Naive thymus-derived CD8-positive, alpha-beta T cell (primary cell): ENCODE data around the gene RALGPS1. TPM values are rescaled to one million over a fixed set of nuclear protein-coding genes. Genes with fewer than 3 reads are reported as not detected.

ENCODE experiments used
- ATAC-seq, 2 donors: fragments of 150-1000 bp; cut with Tn5 transposase in 1 of 2; sonication (Bioruptor Pico), chemical (Tn5 transposase) in 1 of 2; 1 replicate in 1 of 2; 2 replicates in 1 of 2; pipeline ENCODE4 v1.10.0; 2021; ENCODE audit warnings: mild to moderate bottlenecking in 2 of 2, moderate library complexity in 2 of 2
- POLR2A ChIA-PET: fragments of 350-600 bp; sonication (Branson Sonifier 250); formaldehyde crosslinking; loops from one replicate; lab custom pipeline; 2021; ENCODE audit warnings: antibody characterized with exemption; lab: Charles Lee
- DNase-seq, 10 donors: peaks; one replicate each; pipeline versions ENCODE4 v3.0.0 to v3.0.0-alpha.2; 2020 to 2022
- H3K27ac Mint-ChIP-seq, 10 donors: one replicate each; pipeline ENCODE4 v1.8.0; 2020 to 2022; ENCODE audit warnings: mild to moderate bottlenecking in 10 of 10, mixed read lengths in 10 of 10, moderate library complexity in 4 of 10, inconsistent platforms in 1 of 10
- H3K27me3 Mint-ChIP-seq, 5 donors: one replicate each; pipeline ENCODE4 v1.8.0; 2021 to 2022; ENCODE audit warnings: mixed read lengths in 5 of 5
- H3K36me3 Mint-ChIP-seq, 3 donors: one replicate each; pipeline ENCODE4 v1.8.0; 2020 to 2022; ENCODE audit warnings: mixed read lengths in 3 of 3, mild to moderate bottlenecking in 2 of 3, inconsistent platforms in 1 of 3
- H3K4me1 Mint-ChIP-seq, 4 donors: one replicate each; pipeline ENCODE4 v1.8.0; 2021 to 2022; ENCODE audit warnings: mixed read lengths in 4 of 4
- H3K4me3 Mint-ChIP-seq, 10 donors: one replicate each; pipeline ENCODE4 v1.8.0; 2020 to 2022; ENCODE audit warnings: mild to moderate bottlenecking in 10 of 10, mixed read lengths in 10 of 10, moderate library complexity in 6 of 10, inconsistent platforms in 1 of 10
- H3K9me3 Mint-ChIP-seq, 9 donors: one replicate each; pipeline ENCODE4 v1.8.0; 2020 to 2022; ENCODE audit warnings: mixed read lengths in 9 of 9, mild to moderate bottlenecking in 3 of 9, inconsistent platforms in 1 of 9, moderate library complexity in 1 of 9
- polyA plus RNA-seq, 3 donors: library from polyadenylated mRNA; unstranded; fragments of 300-500 nt; fragmentation: Illumina TruSeq; gene quantifications; one replicate each; pipeline ENCODE4 v1.2.3, GENCODE V29; 2021
- total RNA-seq, 8 experiments: library from RNA in 2 of 8; stranded (reverse) in 2 of 8; gene quantifications; one replicate each; pipeline ENCODE4 v1.2.3 and lab custom pipeline; 2021 to 2026

RALGPS1 gene
- total and polyA plus RNA-seq, 5 experiments from 2014 or later: 0.83 to 6.4 (median 1.8) TPM

DNA sequence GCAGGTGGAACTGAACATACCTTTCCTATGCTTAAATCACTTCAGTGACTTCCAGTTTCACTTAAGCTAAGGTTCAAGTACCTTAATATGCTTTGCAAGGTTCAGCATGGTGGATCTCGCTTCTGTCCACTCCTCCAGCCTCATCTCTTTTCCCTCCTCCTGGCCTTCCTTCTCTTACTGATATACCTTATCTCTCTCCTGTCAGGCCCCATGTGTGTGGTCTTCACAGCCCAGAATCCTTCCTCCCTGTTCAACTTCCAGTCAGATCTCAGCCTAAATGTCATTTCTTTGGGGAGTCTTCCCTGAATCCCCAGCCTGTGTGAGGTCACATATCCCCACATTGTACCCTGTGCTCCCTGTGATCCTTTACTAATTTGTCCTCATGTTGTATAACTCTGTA, 120.1 kb downstream of the RALGPS1 start:
- Mint-ChIP-seq H3K36me3 (peaks cover 0 to 14% (median 4%) of the 10 kb centered on the region in 3 donors), H3K9me3 (no peaks in the 10 kb centered on the region), H3K27me3 (peaks cover 0 to 12% (median 6%) of the 10 kb centered on the region in 5 donors), H3K4me1 (peaks cover 0 to 3% (median 0%) of the 10 kb centered on the region in 4 donors), H3K27ac (peak overlapping the region in 1 of 10 donors; percentile 10), H3K4me3 (no peak overlapping the region)
- ATAC-seq: no peak
- POLR2A ChIA-PET: no interaction called here
- no peak for DNase-seq

DNA sequence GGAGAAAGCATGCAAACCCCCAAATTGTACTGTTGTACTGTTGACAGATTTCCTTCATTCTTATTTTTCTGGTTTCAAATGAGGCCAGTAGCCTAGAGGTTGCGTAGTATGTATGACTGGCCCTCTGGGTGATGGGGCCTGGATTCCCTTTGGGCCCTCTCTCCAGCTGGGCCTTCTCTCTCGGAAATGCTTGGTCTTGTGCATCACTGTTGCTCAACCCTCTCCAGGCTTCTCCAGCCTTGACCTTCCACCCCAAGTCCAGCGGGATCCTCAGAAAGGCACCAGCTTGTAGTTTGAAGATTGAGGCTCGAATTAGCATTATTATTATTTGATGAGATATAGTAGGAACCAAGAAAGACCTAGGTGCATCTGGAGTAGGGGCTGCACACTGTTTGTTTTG, 120.8 kb downstream of the RALGPS1 start:
- no peaks in the 10 kb centered on the region for H3K9me3 Mint-ChIP-seq
- H3K4me3 Mint-ChIP-seq: no peak overlapping the region
- peaks cover 0 to 3% (median 0%) of the 10 kb centered on the region in 4 donors for H3K4me1 Mint-ChIP-seq
- ATAC-seq (no peak), DNase-seq (no peak)
- POLR2A ChIA-PET: no interaction called here
- H3K27ac Mint-ChIP-seq: no peak overlapping the region
- peaks cover 0 to 7% (median 3%) of the 10 kb centered on the region in 5 donors for H3K27me3 Mint-ChIP-seq
- peaks cover 0 to 14% (median 4%) of the 10 kb centered on the region in 3 donors for H3K36me3 Mint-ChIP-seq

DNA sequence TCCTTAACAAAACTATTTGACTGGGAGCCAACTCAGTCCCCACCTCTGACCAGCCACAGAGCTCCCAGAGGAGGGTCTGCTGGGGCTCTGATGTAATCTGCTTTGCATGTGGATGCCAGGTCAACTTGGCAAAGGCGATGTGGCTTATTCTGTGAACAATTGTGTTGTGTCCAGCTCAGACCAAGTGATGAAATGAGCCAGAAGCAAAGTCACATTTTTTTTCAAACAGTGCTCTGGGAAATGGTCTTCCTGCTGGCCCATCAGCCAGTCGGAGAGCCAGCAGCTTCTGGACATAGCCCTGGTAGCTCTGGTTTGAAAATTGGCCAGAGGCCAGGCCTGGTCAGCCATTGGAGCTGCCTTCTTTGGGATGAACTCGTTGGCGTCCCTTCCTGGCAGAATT, 121.4 kb downstream of the RALGPS1 start:
- Mint-ChIP-seq H3K4me1 (peaks cover 0 to 3% (median 0%) of the 10 kb centered on the region in 4 donors), H3K9me3 (no peaks in the 10 kb centered on the region), H3K27ac (no peak overlapping the region), H3K36me3 (peaks cover 0 to 14% (median 4%) of the 10 kb centered on the region in 3 donors), H3K27me3 (peaks cover 0 to 6% (median 3%) of the 10 kb centered on the region in 5 donors), H3K4me3 (no peak overlapping the region)
- POLR2A ChIA-PET: no interaction called here
- ATAC-seq: no peak
- no peak for DNase-seq

DNA sequence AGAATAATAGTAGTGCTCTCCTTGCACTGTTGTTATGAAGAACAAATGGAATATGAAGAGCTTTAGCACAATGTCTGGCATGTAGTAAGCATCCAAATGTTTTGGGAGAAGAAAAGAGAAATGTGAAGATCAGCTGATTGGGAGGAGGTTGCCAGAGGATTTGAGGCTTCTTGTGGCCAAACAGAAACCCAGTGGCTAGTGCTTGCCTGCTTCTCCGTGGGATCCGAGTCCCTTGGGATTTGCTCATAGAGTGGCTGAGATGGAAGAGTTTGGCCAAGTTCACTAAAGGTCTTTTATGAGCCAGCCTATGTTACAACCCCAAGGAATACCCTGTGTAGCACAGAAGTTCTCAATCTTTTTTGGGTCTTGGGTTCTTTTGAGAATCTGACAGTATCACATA, 121.9 kb downstream of the RALGPS1 start:
- POLR2A ChIA-PET: no interaction called here
- H3K4me1 Mint-ChIP-seq: peaks cover 0 to 3% (median 0%) of the 10 kb centered on the region in 4 donors
- ATAC-seq: no peak
- no peak for DNase-seq
- peaks cover 0 to 17% (median 4%) of the 10 kb centered on the region in 3 donors for H3K36me3 Mint-ChIP-seq
- H3K27me3 Mint-ChIP-seq: peaks cover 0 to 6% (median 4%) of the 10 kb centered on the region in 5 donors
- H3K9me3 Mint-ChIP-seq: no peaks in the 10 kb centered on the region
- H3K4me3 Mint-ChIP-seq: no peak overlapping the region
- H3K27ac Mint-ChIP-seq: no peak overlapping the region

DNA sequence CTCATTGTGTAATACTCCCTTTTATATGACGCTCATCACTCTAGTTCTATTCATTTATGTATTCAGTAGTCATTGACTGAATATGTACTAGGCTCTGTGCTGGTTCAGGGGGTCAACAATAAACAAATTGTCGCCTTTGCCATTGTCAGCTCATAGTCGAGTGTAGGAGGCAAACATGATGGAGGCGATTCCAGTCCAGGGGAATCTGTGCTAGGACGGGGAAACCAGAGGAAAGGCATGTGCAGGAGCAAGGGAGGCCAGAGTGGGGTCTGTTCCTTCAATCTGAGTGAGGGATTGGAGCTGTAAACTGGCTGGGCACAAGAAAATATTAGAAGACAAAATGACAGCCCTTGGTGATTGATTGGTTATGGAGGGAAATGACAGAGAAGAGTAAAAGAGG, 123.9 kb downstream of the RALGPS1 start:
- peaks cover 0 to 2% (median 0%) of the 10 kb centered on the region in 4 donors for H3K4me1 Mint-ChIP-seq
- ATAC-seq: no peak
- no peak overlapping the region for H3K27ac Mint-ChIP-seq
- H3K36me3 Mint-ChIP-seq: peaks cover 0 to 17% (median 4%) of the 10 kb centered on the region in 3 donors
- DNase-seq: no peak
- H3K4me3 Mint-ChIP-seq: no peak overlapping the region
- H3K27me3 Mint-ChIP-seq: peaks cover 0 to 7% (median 5%) of the 10 kb centered on the region in 5 donors
- POLR2A ChIA-PET: no interaction called here
- no peaks in the 10 kb centered on the region for H3K9me3 Mint-ChIP-seq

DNA sequence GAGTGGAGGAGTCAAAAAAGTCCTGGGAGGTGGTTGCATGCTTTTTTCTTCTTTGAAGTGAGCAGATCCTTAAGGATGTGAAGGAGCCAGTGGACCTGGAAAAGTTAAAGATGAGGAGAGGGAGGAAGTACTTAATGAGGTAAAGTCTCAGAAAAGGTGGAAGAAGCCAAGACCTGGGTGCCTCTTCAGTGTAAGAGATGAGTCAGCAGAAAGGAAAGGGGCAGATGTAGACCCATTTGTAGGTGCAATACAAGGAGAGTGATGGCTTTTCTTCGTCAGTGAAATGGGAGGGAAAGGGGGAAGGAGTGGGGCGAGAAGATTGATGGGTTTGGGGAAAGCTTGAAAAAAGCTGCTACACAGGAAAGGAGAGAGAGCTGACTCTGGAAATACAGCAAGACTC, 124.9 kb downstream of the RALGPS1 start:
- POLR2A ChIA-PET: no interaction called here
- H3K27ac Mint-ChIP-seq: no peak overlapping the region
- H3K4me1 Mint-ChIP-seq: peaks cover 0 to 2% (median 0%) of the 10 kb centered on the region in 4 donors
- peaks cover 0 to 7% (median 5%) of the 10 kb centered on the region in 5 donors for H3K27me3 Mint-ChIP-seq
- H3K9me3 Mint-ChIP-seq: no peaks in the 10 kb centered on the region
- DNase-seq (no peak), ATAC-seq (no peak)
- H3K4me3 Mint-ChIP-seq: no peak overlapping the region
- peaks cover 0 to 17% (median 4%) of the 10 kb centered on the region in 3 donors for H3K36me3 Mint-ChIP-seq

DNA sequence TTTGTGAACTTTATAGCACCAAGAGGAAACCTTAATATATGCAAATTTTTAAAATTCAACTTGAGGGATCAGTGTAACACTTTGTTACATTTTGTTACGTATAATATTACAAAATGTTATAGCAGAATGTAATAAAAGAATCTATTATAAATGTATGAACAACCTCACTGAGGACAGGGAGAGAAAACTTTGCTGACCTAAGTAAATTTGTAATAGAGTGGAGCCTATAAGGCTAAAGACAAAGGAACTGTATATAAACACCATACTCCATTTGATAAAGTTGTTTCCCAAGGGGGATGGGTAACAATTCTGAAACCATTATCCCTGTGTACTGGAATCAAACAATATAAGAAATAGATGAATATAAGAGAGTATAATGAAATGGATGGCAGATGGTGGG, 130.6 kb downstream of the RALGPS1 start:
- POLR2A ChIA-PET: no interaction called here
- DNase-seq (no peak), ATAC-seq (no peak)
- Mint-ChIP-seq H3K4me3 (no peak overlapping the region), H3K27ac (no peak overlapping the region), H3K9me3 (no peaks in the 10 kb centered on the region), H3K27me3 (peaks cover 0 to 4% (median 0%) of the 10 kb centered on the region in 5 donors), H3K36me3 (peaks cover 0 to 3% (median 0%) of the 10 kb centered on the region in 3 donors), H3K4me1 (peaks cover 9 to 22% (median 18%) of the 10 kb centered on the region in 4 donors)

DNA sequence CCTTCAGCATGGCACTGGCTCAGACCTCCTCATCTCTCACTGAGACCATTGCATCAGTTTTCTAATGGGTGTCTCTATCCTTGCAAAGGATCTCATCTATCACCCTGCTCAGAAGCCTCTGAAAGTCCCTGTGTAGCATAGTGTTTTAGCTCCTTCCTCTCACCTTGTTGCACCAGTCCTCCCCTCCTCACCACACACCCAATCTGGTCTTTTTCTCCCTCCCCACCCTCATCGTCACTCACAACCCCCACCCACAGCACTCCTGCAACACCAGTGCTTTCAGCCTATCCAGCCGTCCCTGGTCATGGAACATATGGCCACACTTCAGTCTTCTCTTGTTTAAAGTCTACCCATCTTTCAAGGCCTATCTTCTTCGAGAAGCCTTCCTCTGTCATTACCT, 133.4 kb downstream of the RALGPS1 start:
- H3K4me1 Mint-ChIP-seq: peaks cover 9 to 25% (median 18%) of the 10 kb centered on the region in 4 donors
- no peak overlapping the region for H3K4me3 Mint-ChIP-seq
- DNase-seq: no peak
- peaks cover 0 to 6% (median 5%) of the 10 kb centered on the region in 3 donors for H3K36me3 Mint-ChIP-seq
- POLR2A ChIA-PET: no interaction called here
- no peaks in the 10 kb centered on the region for H3K27me3 Mint-ChIP-seq
- ATAC-seq: no peak
- no peaks in the 10 kb centered on the region for H3K9me3 Mint-ChIP-seq
- peak overlapping the region in 2 of 10 donors; percentile 6 to 7 for H3K27ac Mint-ChIP-seq

DNA sequence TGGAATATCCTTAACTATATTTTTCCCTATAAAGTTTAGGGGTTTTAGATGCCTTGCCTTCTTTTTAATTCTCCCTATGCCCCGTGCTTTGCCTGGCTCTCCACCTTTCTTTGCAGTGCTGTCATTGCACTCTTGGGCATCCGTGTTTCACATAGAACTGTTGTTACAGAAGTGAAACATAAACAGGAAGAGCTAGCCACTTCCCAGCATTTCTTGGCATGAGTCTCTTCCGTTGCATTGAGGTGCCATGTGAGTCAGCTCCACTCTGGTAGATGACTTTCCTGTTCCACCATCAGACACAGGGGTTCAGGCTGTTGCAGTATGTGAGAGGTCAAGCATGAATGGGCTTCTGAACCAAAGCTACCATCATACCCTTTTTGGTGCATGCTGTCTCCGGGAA, 134.5 kb downstream of the RALGPS1 start:
- ATAC-seq (peak in 1 of 2 donors; percentile 39), DNase-seq (peak in 4 of 10 donors; percentile 7 to 19 (median 12))
- Mint-ChIP-seq H3K27ac (peak overlapping the region in 1 of 10 donors; percentile 7), H3K4me1 (peaks cover 9 to 25% (median 18%) of the 10 kb centered on the region in 4 donors), H3K9me3 (no peaks in the 10 kb centered on the region), H3K4me3 (peak overlapping the region in 4 of 10 donors; percentile 8 to 61 (median 34)), H3K36me3 (peaks cover 0 to 16% (median 5%) of the 10 kb centered on the region in 3 donors), H3K27me3 (no peaks in the 10 kb centered on the region)
- POLR2A ChIA-PET: no interaction called here

DNA sequence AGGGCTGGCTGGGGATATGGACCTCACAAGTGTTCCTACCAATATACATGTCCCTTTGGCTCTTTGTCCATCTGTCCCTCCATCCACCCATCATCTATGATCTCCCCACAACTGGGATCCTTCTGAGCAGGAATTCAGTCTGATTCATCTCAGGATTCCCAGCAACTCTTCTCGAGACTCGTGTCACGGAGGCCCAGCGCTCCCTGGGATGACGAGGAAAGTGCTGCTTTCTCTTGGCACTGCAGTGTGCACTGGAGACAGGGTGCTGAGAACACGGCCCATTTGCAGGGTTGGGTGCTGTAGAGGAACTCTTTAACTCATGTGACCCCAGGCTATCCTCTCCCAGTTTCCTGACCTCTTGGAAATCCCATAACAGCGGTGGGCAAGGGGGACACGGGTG, 135.0 kb downstream of the RALGPS1 start:
- Mint-ChIP-seq H3K9me3 (no peaks in the 10 kb centered on the region), H3K36me3 (peaks cover 0 to 19% (median 5%) of the 10 kb centered on the region in 3 donors), H3K27ac (no peak overlapping the region), H3K4me1 (peaks cover 9 to 25% (median 18%) of the 10 kb centered on the region in 4 donors), H3K4me3 (no peak overlapping the region), H3K27me3 (no peaks in the 10 kb centered on the region)
- POLR2A ChIA-PET: no interaction called here
- DNase-seq: no peak
- ATAC-seq: no peak

DNA sequence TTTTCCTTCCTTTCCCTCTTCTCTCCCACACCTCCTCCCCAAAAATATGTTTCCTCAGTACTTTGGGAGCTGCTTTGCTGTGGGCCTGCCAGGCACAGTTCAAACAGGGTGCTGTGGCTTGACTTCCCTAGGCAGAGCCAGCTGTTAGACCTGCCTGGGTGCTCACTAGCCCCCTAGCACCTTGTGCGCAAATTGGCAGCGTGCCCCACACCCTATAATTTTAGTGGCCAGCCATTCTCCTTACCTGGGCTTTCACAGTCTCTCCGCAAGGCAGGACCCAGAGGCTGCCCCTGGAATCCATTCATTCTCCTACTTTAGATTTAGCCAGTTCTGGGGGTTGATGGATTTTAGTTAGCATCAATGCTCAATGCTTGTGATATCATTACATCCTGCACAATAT, 135.6 kb downstream of the RALGPS1 start:
- Mint-ChIP-seq H3K27ac (peak overlapping the region in 1 of 10 donors; percentile 14), H3K27me3 (no peaks in the 10 kb centered on the region), H3K4me1 (peaks cover 9 to 25% (median 18%) of the 10 kb centered on the region in 4 donors), H3K36me3 (peaks cover 0 to 21% (median 5%) of the 10 kb centered on the region in 3 donors), H3K9me3 (no peaks in the 10 kb centered on the region), H3K4me3 (no peak overlapping the region)
- DNase-seq (no peak), ATAC-seq (no peak)
- POLR2A ChIA-PET: no interaction called here

DNA sequence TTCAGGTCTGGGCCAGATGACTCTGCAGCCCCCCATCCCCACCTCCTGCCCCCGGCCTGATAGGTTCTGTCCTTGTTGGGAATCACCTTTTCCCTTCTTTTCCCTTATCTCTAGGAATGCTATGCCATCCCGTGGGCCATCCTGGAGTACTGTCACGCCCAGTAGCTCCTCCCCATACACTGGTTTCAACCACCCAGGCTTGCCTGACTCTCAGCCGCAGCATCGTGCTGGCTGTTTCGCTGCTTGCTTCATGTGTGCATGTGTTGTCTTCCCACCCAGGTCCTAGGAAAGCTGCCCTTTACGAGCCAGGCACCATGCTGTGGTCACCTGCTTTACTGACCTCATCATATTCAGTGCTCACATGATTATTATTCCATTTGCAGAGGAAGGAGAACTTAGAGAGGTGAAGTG, 136.0 kb downstream of the RALGPS1 start:
- peaks cover 0 to 21% (median 5%) of the 10 kb centered on the region in 3 donors for H3K36me3 Mint-ChIP-seq
- H3K9me3 Mint-ChIP-seq: no peaks in the 10 kb centered on the region
- ATAC-seq: no peak
- peak overlapping the region in 2 of 10 donors; percentile 33 to 76 for H3K27ac Mint-ChIP-seq
- no peaks in the 10 kb centered on the region for H3K27me3 Mint-ChIP-seq
- POLR2A ChIA-PET: no interaction called here
- H3K4me3 Mint-ChIP-seq: peak overlapping the region in 1 of 10 donors; percentile 21
- peaks cover 9 to 25% (median 18%) of the 10 kb centered on the region in 4 donors for H3K4me1 Mint-ChIP-seq
- DNase-seq: no peak

DNA sequence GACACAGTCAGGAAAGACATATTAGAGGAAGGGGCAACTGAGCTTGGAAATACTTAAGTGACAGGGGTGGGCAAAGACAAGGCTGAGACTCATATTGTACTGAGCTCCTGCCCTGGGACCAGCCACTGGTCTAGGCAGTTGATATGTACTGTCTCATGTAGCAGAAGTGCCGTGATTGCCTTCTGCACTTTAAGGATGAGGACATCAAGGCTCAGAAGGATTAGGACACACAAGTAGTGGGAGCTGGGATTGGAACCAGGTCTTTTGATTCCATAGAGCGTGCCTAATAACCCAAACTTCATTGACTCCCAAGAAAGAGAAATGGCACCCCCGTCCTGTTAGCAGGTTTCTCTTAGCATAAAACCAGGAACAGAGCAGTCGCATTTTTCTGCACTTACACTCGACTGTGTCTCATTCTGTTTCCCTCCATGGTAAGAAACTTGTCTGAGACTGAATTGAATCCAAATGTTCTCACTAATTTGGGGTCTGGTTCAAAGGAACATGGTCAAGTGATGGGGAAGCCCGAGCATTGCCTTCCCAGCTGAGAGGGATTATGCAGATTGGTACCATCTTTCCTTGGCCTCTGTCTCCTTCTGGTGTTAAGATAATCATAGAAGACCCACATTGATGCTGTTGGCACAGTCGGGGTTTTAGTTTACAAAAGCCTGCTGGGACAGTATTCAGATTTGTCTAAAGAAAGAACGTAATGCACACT, 137.5 kb downstream of the RALGPS1 start:
- H3K4me3 Mint-ChIP-seq: no peak overlapping the region
- peaks cover 0 to 21% (median 5%) of the 10 kb centered on the region in 3 donors for H3K36me3 Mint-ChIP-seq
- ATAC-seq: no peak
- H3K9me3 Mint-ChIP-seq: no peaks in the 10 kb centered on the region
- POLR2A ChIA-PET: no interaction called here
- no peak for DNase-seq
- H3K4me1 Mint-ChIP-seq: peaks cover 9 to 25% (median 18%) of the 10 kb centered on the region in 4 donors
- peak overlapping the region in 1 of 10 donors; percentile 22 for H3K27ac Mint-ChIP-seq
- no peaks in the 10 kb centered on the region for H3K27me3 Mint-ChIP-seq
